K562 (cell line): ENCODE measurements around the gene KMT2E. TPM values are rescaled to one million over a fixed set of nuclear protein-coding genes. Genes with fewer than 3 reads are reported as not detected.

Source experiments
- BACH1 ChIP-seq: fragments of 200-800 bp; sonication (Bioruptor generic); IDR thresholded peaks from 2 replicates; pipeline ENCODE4 v1.6.1; 2016; ENCODE audit warnings: missing genetic modification characterization, missing compliant biosample characterization
- CBX5 ChIP-seq: IDR thresholded peaks from 2 replicates; pipeline ENCODE4 v1.6.1; 2014; ENCODE audit warnings: low read depth, borderline replicate concordance
- CREB5 ChIP-seq: fragments of 250-450 bp; sonication (Bioruptor Pico); IDR thresholded peaks from 2 replicates; pipeline ENCODE4 v1.5.0; 2020; ENCODE audit warnings: mild to moderate bottlenecking
- DLX4 ChIP-seq: fragments of 250-450 bp; sonication (Bioruptor Pico); IDR thresholded peaks from 2 replicates; pipeline ENCODE4 v1.6.1; 2021; ENCODE audit warnings: mild to moderate bottlenecking
- ELF4 ChIP-seq: fragments of 450-650 bp; formaldehyde crosslinking; IDR thresholded peaks from 2 replicates; pipeline ENCODE4 v1.4.0; 2022; ENCODE audit warnings: missing genetic modification characterization
- HIVEP1 ChIP-seq: fragments of 250-450 bp; sonication (Bioruptor Pico); IDR thresholded peaks from 2 replicates; pipeline ENCODE4 v1.4.0; 2020; ENCODE audit warnings: mild to moderate bottlenecking
- MNT ChIP-seq, 2 experiments: fragments of 450-650 bp; conservative IDR thresholded peaks; 2 replicates each; pipeline ENCODE4 v1.6.1; 2017; ENCODE audit warnings: mild to moderate bottlenecking in 2 of 2, moderate library complexity in 2 of 2
- NFE2L1 ChIP-seq: fragments of 450-650 bp; IDR thresholded peaks from 2 replicates; pipeline ENCODE4 v1.6.1; 2016; ENCODE audit warnings: missing genetic modification characterization, low read depth, mild to moderate bottlenecking, missing compliant biosample characterization, moderate library complexity, borderline replicate concordance
- RBM14 ChIP-seq: fragments of 200-400 bp; formaldehyde crosslinking; IDR thresholded peaks from 2 replicates; pipeline ENCODE4 v1.6.1; 2018; ENCODE audit warnings: low read depth, mild to moderate bottlenecking, low read length, moderate library complexity, borderline replicate concordance; ENCODE audit not compliant: insufficient read depth
- RNF2 ChIP-seq: sonication (generic); IDR thresholded peaks from 2 replicates; pipeline ENCODE4 v1.6.1; 2016
- SNIP1 ChIP-seq: fragments of 450-650 bp; IDR thresholded peaks from 2 replicates; pipeline ENCODE4 v1.7.1; 2017; ENCODE audit warnings: low read depth, mild to moderate bottlenecking
- TARDBP ChIP-seq: fragments of 450-650 bp; IDR thresholded peaks from 2 replicates; pipeline ENCODE4 v1.6.1; 2016
- TRIM24 ChIP-seq, 2 experiments: fragments of 450-650 bp; IDR thresholded peaks; 2 replicates each; pipeline ENCODE4 v1.6.1; 2016
- ZBTB2 ChIP-seq: fragments of 450-650 bp; IDR thresholded peaks from 2 replicates; pipeline ENCODE4 v1.6.1; 2016; ENCODE audit warnings: antibody characterized with exemption
- ZBTB9 ChIP-seq: fragments of 450-650 bp; formaldehyde crosslinking; IDR thresholded peaks from 2 replicates; pipeline ENCODE4 v1.4.0; 2020; ENCODE audit warnings: mild to moderate bottlenecking, moderate library complexity
- ZFP30 ChIP-seq: fragments of 250-450 bp; sonication (Bioruptor Pico); IDR thresholded peaks from 2 replicates; pipeline ENCODE4 v1.8.0; 2022; ENCODE audit warnings: moderate library complexity, mild to moderate bottlenecking, inconsistent platforms, borderline replicate concordance
- ZFP36 ChIP-seq: fragments of 150-350 bp; IDR thresholded peaks from 2 replicates; pipeline ENCODE4 v1.6.1; 2018; ENCODE audit warnings: low read length, low read depth; ENCODE audit not compliant: partially characterized antibody
- ZNF174 ChIP-seq: fragments of 250-450 bp; sonication (Bioruptor Pico); IDR thresholded peaks from 2 replicates; pipeline ENCODE4 v1.4.0; 2020; ENCODE audit warnings: mild to moderate bottlenecking
- ZNF384 ChIP-seq: IDR thresholded peaks from 2 replicates; pipeline ENCODE4 v1.6.1; 2012; ENCODE audit warnings: low read depth, low read length, improper control_type of control experiment
- ZNF431 ChIP-seq: sonication (generic); formaldehyde crosslinking; IDR thresholded peaks from 2 replicates; pipeline ENCODE4 v1.8.0; 2022; ENCODE audit warnings: mild to moderate bottlenecking, missing genetic modification reagents
- ZNF589 ChIP-seq: fragments of 200-800 bp; sonication (Bioruptor generic); IDR thresholded peaks from 2 replicates; pipeline ENCODE4 v1.6.1; 2016; ENCODE audit warnings: low read depth, missing genetic modification characterization, missing compliant biosample characterization
- polyA plus RNA-seq, 8 experiments: library from polyadenylated mRNA; depleted of rRNA in 4 of 8; stranded (reverse) in 5 of 8; unstranded in 3 of 8; fragments of >200 nt; fragmentation: Nextera tagmentation in 2 of 8; fragmentation: Illumina TruSeq in 1 of 8; extraction: Ambion mirVana in 2 of 8; extraction: Trizol in 1 of 8; gene quantifications; 2 replicates each; pipeline versions ENCODE4 v1.2.1 to v1.2.3, GENCODE V29; 2011 to 2014; ENCODE audit warnings: inconsistent platforms in 1 of 8, missing spikeins in 1 of 8
- total RNA-seq, 7 experiments: library from RNA; depleted of rRNA in 6 of 7; stranded (reverse); fragments of >200 nt in 6 of 7; fragmentation: Illumina TruSeq in 2 of 7; extraction: Trizol in 2 of 7; gene quantifications; 2 replicates each; pipeline versions ENCODE4 v1.2.1 to v1.2.3, GENCODE V29; 2011 to 2021; ENCODE audit warnings: low replicate concordance in 1 of 7

Gene KMT2E
- total and polyA plus RNA-seq, 9 of the 15 experiments (the other 6 are each of a cell fraction or from before 2014, with no cell fraction given), result 8.9 to 55.3 (median 38.1) TPM

- peak; percentile 90 to 96 for TF ChIP-seq MNT (conservative IDR thresholded peaks at IDR 0.05)
- TF ChIP-seq NFE2L1, result no peak
- no peak for TF ChIP-seq ZNF431
- 0 out of 2 replicates have a peak, but pooled peaks have one; percentile 18 for TF ChIP-seq CBX5
- TF ChIP-seq DLX4, result no peak
- no peak for TF ChIP-seq SNIP1
- no peak for TF ChIP-seq ZFP30
- no peak; the same call in 1 of the 2 replicates for TF ChIP-seq BACH1 (tag)
- peak; percentile 64; the same call in 1 of the 2 replicates for TF ChIP-seq ZBTB2
- peak; percentile 65; the same call in 1 of the 2 replicates for TF ChIP-seq RNF2
- no peak for TF ChIP-seq ZFP36
- TF ChIP-seq ELF4 (CRISPR knock-in tag), result peak; percentile 53; the same call in 1 of the 2 replicates
- peak; percentile 77 for TF ChIP-seq ZNF589 (CRISPR knock-in tag)
- TF ChIP-seq CREB5 (CRISPR knock-in tag), result peak; percentile 61; the same call in 1 of the 2 replicates
- TF ChIP-seq TARDBP, result peak; percentile 91
- peak; percentile 27; the same call in 1 of the 2 replicates for TF ChIP-seq ZNF384
- no peak for TF ChIP-seq RBM14
- TF ChIP-seq HIVEP1 (CRISPR knock-in tag), result peak; percentile 83; the same call in 1 of the 2 replicates
- TF ChIP-seq ZNF174 (CRISPR knock-in tag), result no peak
- TF ChIP-seq TRIM24 (IDR thresholded peaks at IDR 0.05), result peak; percentile 54 to 55; a peak in 3 of 4 replicates
- peak; percentile 95 for TF ChIP-seq ZBTB9 (CRISPR knock-in tag)
Observed at GRCh38 chr7:104983578-104984539, 30.1 kb upstream of the KMT2E start (continued).
